ENCODE measurements around the gene LAMB3.
A peak's percentile ranks its signal among the peaks of the same experiment; 100 is the strongest.
"Not testable (repeated sequence)": the region's sequence is repeated elsewhere in the genome, so short reads cannot be mapped to it uniquely, and the experiment has no call there.

The LAMB3 gene

GRCh38 chr1:209652121-209652735, at the start of gene LAMB3:
TSS of gene LAMB3 (minus strand) at chr1:209652425. CDS start at chr1:209650944, 1,481 bp downstream.
- no peak for DNase-seq (ENCODE audit: low read depth)

DNA sequence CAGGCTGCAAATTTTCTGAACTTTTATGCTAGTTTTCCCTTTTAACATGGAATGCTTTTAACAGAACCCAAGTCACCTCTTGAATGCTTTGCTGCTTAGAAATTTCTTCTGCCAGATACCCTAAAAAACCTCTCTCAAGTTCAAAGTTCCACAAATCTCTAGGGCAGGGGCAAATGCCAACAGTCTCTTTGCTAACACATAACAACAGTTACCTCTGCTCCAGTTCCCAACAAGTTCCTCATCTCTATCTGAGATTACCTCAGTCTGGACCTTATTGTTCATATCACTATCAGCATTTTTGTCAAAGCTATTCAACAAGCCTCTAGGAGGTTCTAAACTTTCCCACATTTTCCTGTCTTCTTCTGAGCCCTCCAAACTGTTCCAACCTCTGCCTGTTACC, 48.5 kb upstream of the LAMB3 start:
- not testable (repeated sequence) for DNase-seq (ENCODE audit: low read depth)

- DNase-seq (ENCODE audit: low read depth) = peak; percentile 77
These were observed 44.9 kb upstream of the LAMB3 start for GRCh38 chr1:209697126-209697525.

DNA sequence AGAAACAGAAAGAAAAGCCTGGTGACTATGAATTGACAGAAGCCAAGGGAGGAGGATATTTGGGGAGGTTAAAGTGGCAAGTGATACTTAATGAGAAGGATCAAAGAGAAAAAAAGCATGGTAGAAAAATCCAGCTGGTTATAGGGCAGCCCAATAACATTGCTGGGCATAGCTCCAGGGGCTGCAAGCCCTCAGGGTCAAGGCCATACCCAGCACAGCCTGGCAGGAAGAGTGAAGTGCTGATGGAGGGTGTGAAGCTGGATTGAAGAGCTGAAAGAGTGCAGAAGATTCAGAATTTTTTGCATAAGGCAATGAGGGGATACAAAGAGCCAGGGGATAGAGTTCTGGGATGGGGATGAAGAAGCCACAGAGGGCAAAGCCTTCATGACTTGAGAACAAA, 44.4 kb upstream of the LAMB3 start:
- DNase-seq (ENCODE audit: low read depth) = no peak

GRCh38 chr1:209692745-209693504, 40.7 kb upstream of the LAMB3 start:
- DNase-seq (ENCODE audit: low read depth) = peak; percentile 73

DNA sequence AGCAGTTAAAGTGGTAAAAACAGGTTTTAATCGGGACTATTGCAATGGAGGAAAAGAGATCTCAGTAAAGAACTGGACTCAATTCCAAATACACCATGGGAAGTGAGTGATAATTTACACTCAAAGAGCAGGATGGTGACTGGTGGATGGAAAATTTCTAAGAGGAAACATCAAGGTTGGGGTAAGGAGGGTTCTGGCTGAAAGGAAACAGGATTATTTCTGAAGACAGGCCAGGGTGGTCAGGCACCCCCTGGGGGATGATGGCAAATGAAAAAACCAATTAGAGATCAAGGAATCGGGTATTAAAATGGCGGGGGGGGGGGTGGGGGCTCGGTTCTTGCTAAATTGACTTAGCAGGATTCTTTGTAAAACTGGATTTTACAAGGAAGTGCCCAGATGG, 40.1 kb upstream of the LAMB3 start:
- DNase-seq (ENCODE audit: low read depth) = no peak

GRCh38 chr1:209691237-209691636, 39.0 kb upstream of the LAMB3 start:
- DNase-seq (ENCODE audit: low read depth) = no peak

DNA sequence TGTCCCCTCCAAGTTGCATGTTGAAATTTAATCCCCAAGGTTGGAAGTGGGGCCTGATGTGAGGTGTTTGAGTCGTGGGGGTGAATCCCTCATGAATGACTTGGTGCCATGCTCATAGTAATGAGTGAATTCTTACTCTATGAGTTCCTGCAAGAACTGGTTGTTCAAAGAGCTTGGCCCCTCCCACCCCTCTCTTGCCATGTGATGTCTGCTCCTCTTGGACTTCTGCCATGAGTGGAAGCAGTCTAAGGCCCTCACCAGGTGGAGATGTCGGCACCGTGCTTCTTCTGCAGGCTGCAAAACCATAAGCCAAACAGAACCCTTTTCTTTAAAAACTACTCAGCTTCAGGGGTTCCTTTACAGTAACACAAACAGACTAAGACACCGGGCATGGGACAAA, 37.3 kb upstream of the LAMB3 start:
- peak; percentile 78 for DNase-seq (ENCODE audit: low read depth)

DNA sequence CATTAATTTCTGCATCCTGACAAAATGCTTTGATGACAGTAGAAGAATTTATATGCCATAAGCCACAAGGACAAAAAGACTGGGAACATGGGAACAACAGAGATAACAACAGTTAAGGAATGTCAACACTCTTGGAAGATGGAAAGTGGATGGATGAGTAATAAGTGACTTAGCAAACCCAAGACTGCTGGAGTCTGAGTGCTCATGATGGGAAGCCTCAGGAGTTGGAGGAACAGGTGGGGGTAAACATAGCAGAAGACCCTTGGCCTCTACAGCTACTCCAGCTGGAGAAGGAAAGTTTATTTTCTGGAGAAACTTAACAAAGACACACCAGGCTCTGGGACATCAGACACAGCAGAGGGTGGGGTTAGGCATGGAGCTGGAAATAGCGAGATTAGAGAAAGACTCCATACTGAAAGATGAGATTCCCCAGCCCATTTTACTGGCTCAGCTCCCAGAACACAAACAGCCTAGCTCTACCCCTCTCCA, 36.6 kb upstream of the LAMB3 start:
- DNase-seq (ENCODE audit: low read depth) = peak; percentile 82

GRCh38 chr1:209686322-209686721, 34.1 kb upstream of the LAMB3 start:
- no peak for DNase-seq (ENCODE audit: low read depth)

DNA sequence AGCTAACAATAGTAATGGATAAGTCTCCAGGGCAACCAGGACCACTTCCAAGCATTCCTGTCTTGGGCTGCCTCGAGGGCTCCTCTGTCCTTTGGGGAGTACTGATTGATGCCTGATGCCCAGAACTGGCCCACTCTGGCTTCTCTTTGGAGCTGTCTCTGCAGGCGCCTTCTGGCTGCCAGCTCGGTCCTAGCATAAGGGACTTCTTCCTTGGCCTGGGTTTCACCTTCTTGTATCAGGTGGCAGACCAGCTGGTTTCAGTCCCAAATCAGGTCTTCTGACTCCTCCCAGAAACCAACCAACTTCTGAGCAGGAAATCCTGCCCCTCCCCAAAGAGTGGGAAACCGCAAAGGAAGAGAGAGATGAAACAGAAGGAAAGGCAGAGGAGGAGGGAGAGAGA, 33.6 kb upstream of the LAMB3 start:
- DNase-seq (ENCODE audit: low read depth) = no peak

DNA sequence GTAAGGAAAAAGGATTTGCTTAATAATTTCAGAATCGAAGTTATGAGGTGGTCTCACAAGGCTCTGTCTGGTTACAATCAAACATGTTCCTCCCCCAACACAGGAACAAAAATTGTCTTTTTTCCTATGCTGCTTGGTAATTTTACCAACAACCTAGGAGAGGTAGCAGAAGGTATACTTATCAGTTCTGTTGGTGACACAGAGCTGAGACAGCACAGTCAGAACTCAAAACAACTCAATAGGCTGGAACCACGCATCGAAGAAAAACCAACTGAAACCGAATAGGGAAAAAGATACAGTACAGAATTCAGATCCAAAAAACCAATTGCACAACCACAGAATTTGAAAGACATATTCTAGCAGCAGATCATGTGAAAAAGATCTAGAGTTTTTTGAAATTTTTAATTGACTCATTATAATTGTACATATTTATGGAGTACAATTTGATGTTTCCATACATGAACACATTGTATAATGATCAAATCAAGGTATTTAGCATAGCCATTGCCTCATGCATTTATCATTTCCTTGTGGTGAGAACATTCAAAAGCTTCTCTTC, 26.8 kb upstream of the LAMB3 start:
- DNase-seq (ENCODE audit: low read depth) = no peak

DNA sequence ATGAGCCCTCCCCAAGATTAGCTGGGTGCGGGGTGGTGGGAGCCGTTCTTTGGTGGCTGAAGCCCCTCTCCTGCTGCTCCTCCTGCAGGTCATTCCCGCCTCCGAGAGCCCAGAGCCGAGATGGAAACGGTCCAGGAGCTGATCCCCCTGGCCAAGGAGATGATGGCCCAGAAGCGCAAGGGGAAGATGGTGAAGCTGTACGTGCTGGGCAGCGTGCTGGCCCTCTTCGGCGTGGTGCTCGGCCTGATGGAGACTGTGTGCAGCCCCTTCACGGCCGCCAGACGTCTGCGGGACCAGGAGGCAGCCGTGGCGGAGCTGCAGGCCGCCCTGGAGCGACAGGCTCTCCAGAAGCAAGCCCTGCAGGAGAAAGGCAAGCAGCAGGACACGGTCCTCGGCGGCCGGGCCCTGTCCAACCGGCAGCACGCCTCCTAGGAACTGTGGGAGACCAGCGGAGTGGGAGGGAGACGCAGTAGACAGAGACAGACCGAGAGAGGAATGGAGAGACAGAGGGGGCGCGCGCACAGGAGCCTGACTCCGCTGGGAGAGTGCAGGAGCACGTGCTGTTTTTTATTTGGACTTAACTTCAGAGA, 23.4 kb upstream of the LAMB3 start:
- no peak for DNase-seq (ENCODE audit: low read depth)

DNA sequence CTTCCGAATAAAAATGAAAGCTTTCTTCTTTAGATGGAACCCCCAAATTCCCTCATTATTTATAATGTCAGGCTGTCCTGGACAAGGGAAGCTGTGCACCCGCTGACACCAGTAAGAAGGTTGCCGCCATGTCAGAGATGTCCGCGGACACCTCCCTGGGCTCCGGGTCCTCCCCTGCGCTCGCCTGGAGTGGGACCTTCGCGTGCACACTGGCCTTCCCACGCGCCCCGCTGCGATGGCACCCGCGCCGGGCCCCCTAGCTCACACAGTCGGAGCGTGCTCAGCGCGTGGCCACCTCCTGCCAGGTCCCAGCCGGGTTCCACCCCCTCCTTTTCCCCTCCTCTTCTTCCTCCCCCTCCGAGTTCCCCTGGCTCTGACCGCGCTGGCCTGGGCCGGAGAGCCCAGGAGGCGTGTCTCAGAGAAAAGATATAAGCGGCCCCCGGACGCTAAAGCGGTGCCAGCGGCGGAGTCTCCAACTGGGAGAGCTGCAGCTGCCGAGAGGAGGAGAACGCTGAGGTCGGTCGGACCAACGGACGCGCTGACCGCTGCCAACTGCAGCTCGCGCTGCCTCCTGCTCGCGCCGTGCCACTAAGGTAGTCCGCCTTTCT, 22.8 kb upstream of the LAMB3 start, which contains the start of gene G0S2:
G0S2 (plus strand) TSS at position 456 of the 608 bp plus-strand sequence. CDS start 273 bp downstream, outside the sequence.
- peak; percentile 34 for DNase-seq (ENCODE audit: low read depth)

DNA sequence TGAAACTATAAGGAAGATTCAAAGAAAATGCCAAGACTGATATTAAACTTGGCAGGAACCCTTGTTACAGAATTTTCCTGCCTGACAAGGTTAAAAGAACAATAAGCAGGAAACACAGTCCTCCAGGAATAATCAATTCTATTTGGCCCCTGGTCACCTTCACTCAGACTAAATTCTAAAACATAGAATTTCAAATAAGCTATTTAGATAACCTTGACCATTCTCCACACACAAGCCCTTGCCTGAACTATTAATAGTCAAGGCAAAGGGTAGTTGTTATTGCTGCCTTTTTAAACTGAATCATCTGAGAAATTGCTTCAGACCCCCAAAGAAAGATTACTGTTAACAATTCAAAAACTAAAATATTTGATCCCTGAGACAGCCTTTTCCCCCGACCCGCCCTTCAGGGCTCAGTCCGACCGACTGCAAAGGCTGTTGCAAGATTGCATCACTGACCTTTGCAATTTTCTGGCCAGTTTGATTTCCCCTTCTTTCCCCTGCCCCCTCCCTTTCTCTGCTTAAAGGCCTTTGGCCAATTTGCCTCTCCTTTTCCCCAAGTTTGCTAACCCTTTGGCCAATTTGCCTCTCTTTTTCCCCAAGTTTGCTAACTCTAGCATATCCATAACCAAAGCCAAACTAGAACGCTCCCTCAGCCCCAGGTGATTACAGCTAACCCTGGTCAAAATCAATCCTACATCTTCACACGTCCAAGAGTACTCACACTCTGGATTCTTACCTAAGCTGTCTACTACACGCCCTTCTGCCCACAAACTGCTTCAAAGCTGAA, 21.6 kb upstream of the LAMB3 start:
- DNase-seq (ENCODE audit: low read depth) = no peak

GRCh38 chr1:209672705-209673630, 20.7 kb upstream of the LAMB3 start:
- DNase-seq (ENCODE audit: low read depth) = no peak

DNA sequence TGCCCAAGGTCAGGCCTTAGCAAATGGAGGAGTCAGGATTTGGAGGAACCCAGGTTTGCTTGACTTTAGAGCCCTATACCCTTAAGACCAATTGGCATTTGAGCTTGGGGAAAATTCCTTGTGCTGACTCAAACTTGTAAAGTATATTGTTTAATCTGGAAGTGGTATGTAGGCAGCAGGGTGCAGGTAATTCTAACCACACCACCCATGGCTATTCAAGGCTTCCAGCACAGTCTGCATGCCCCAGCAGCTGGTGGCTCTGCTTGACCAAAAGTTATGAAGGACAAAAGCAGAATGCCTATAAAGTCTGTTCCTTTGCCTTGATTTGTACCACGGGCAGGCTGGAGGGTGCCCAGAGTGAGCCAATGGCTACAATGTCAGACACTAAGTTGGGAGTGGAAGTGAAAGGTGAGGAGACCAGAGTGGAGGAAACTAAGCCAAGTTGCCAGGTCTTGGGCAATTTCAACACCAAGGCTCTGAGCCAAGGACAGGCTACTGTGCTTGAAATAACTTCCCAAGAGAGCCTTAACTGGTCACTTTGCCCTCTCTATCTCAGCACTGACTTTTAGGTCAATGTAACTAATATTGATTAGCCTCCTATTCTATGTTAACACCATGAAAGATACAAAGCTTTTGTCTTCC, 18.3 kb upstream of the LAMB3 start:
- no peak for DNase-seq (ENCODE audit: low read depth)

- DNase-seq (ENCODE audit: low read depth) = no peak
These were observed 15.5 kb upstream of the LAMB3 start for GRCh38 chr1:209667708-209668107.

- DNase-seq (ENCODE audit: low read depth) = peak; percentile 69
These were observed 14.9 kb upstream of the LAMB3 start for GRCh38 chr1:209667103-209667502.

- DNase-seq (ENCODE audit: low read depth) = no peak
These were observed 10.7 kb upstream of the LAMB3 start for GRCh38 chr1:209662879-209663327.

Data from amniotic epithelial cell (primary cell).